WERI-Rb-1 (cell line): Measurements from ENCODE around the gene TBC1D5.
"Not testable (repeated sequence)": the region's sequence is repeated elsewhere in the genome, so short reads cannot be mapped to it uniquely, and the experiment has no call there.

ENCODE experiments used
- DNase-seq: peaks from one replicate; pipeline ENCODE4 v3.0.0-alpha.2; 2020
- H3K27ac ChIP-seq: fragments of 250-450 bp; sonication (Bioruptor Pico); 2 replicates; pipeline ENCODE4 v1.5.1; 2020; ENCODE audit warnings: mild to moderate bottlenecking, moderate library complexity
- H3K27me3 ChIP-seq: fragments of 250-450 bp; sonication (Bioruptor Pico); 2 replicates; pipeline ENCODE4 v1.5.1; 2021; ENCODE audit warnings: mild to moderate bottlenecking, low read depth, moderate library complexity; ENCODE audit not compliant: insufficient read depth, severe bottlenecking
- H3K36me3 ChIP-seq: fragments of 250-450 bp; sonication (Bioruptor Pico); 2 replicates; pipeline ENCODE4 v1.5.1; 2020; ENCODE audit warnings: mild to moderate bottlenecking, moderate library complexity
- H3K4me3 ChIP-seq: 2 replicates; pipeline ENCODE4 v1.5.1; 2011; ENCODE audit warnings: low read depth, mild to moderate bottlenecking, control low read depth, low read length
- H3K9me3 ChIP-seq: fragments of 250-450 bp; sonication (Bioruptor Pico); 2 replicates; pipeline ENCODE4 v1.5.1; 2021; ENCODE audit warnings: mild to moderate bottlenecking, moderate library complexity; ENCODE audit not compliant: severe bottlenecking
- CTCF ChIP-seq: IDR thresholded peaks from 2 replicates; pipeline ENCODE4 v1.5.1; 2011; ENCODE audit warnings: low read depth, mild to moderate bottlenecking, control low read depth, inconsistent platforms, low read length

Gene TBC1D5

GRCh38 chr3:17738219-17738618, 4.2 kb downstream of the TBC1D5 start:
- Histone ChIP-seq H3K36me3 (peaks cover 3% of the 10 kb centered on the region; the same call in 1 of the 2 replicates), H3K4me3 (no peak overlapping the region), H3K9me3 (no peaks in the 10 kb centered on the region), H3K27ac (no peak overlapping the region), H3K27me3 (no peaks in the 10 kb centered on the region)
- no peak for DNase-seq
- no peak for TF ChIP-seq CTCF

GRCh38 chr3:17737591-17737990, 4.8 kb downstream of the TBC1D5 start:
- no peaks in the 10 kb centered on the region for H3K9me3 ChIP-seq
- no peaks in the 10 kb centered on the region for H3K27me3 ChIP-seq
- no peak overlapping the region for H3K4me3 ChIP-seq
- no peak overlapping the region for H3K27ac ChIP-seq
- no peak for DNase-seq
- peaks cover 3% of the 10 kb centered on the region; the same call in 1 of the 2 replicates for H3K36me3 ChIP-seq
- no peak for TF ChIP-seq CTCF

GRCh38 chr3:17735362-17735761, 7.1 kb downstream of the TBC1D5 start:
- H3K9me3 ChIP-seq, H3K4me3 ChIP-seq, H3K36me3 ChIP-seq: not testable (repeated sequence)

GRCh38 chr3:17733768-17734167, 8.7 kb downstream of the TBC1D5 start:
- no peak overlapping the region for H3K4me3 ChIP-seq
- no peaks in the 10 kb centered on the region for H3K9me3 ChIP-seq
- H3K27ac ChIP-seq = no peak overlapping the region
- no peak for DNase-seq
- TF ChIP-seq CTCF = no peak
- H3K36me3 ChIP-seq = no peaks in the 10 kb centered on the region
- no peaks in the 10 kb centered on the region for H3K27me3 ChIP-seq

More at GRCh38 chr3:17735362-17735761, 7.1 kb downstream of the TBC1D5 start:
- not testable (repeated sequence) for H3K27me3 ChIP-seq, H3K27ac ChIP-seq, DNase-seq

- Histone ChIP-seq H3K9me3 (no peaks in the 10 kb centered on the region), H3K36me3 (no peaks in the 10 kb centered on the region), H3K4me3 (no peak overlapping the region), H3K27me3 (no peaks in the 10 kb centered on the region), H3K27ac (no peak overlapping the region)
- TF ChIP-seq CTCF = no peak
- DNase-seq = no peak
Measured at GRCh38 chr3:17733215-17733614, 9.2 kb downstream of the TBC1D5 start.

- Histone ChIP-seq H3K4me3 (no peak overlapping the region), H3K9me3 (no peaks in the 10 kb centered on the region), H3K27me3 (no peaks in the 10 kb centered on the region), H3K36me3 (no peaks in the 10 kb centered on the region), H3K27ac (no peak overlapping the region)
- DNase-seq = no peak
- no peak for TF ChIP-seq CTCF
Measured at GRCh38 chr3:17730318-17730967, 12.0 kb downstream of the TBC1D5 start.
